Measurements from ENCODE around the gene NPAS3. TPM values are rescaled to one million over a fixed set of nuclear protein-coding genes. Genes with fewer than 3 reads are reported as not detected.

NPAS3 gene
- total and polyA plus RNA-seq, 8 donors = 0.09 to 0.79 (median 0.56) TPM

GRCh38 chr14:33493266-33493665, 554.6 kb downstream of the NPAS3 start:
- intact Hi-C loops (cut with DNase I) = no loop called here
- Histone ChIP-seq H3K27me3 (no peaks in the 10 kb centered on the region), H3K4me3 (no peak overlapping the region), H3K27ac (no peak overlapping the region), H3K36me3 (no peaks in the 10 kb centered on the region), H3K4me1 (no peaks in the 10 kb centered on the region), H3K9me3 (peaks cover 0 to 9% of the 10 kb centered on the region in 2 donors)
- ATAC-seq (no peak), DNase-seq (no peak)
- TF ChIP-seq CTCF (IDR thresholded peaks at IDR 0.05) = no peak

GRCh38 chr14:33493990-33494389, 555.3 kb downstream of the NPAS3 start:
- no peaks in the 10 kb centered on the region for H3K36me3 ChIP-seq
- intact Hi-C loops (cut with DNase I) = no loop called here
- no peak overlapping the region for H3K4me3 ChIP-seq
- no peak for ATAC-seq
- DNase-seq = no peak
- H3K4me1 ChIP-seq = no peaks in the 10 kb centered on the region
- no peaks in the 10 kb centered on the region for H3K27me3 ChIP-seq
- peaks cover 0 to 11% of the 10 kb centered on the region in 2 donors for H3K9me3 ChIP-seq
- no peak overlapping the region for H3K27ac ChIP-seq
- no peak for TF ChIP-seq CTCF (IDR thresholded peaks at IDR 0.05)

- no peak for TF ChIP-seq CTCF (IDR thresholded peaks at IDR 0.05)
Measured at GRCh38 chr14:33499687-33500086, 561.0 kb downstream of the NPAS3 start.

DNA sequence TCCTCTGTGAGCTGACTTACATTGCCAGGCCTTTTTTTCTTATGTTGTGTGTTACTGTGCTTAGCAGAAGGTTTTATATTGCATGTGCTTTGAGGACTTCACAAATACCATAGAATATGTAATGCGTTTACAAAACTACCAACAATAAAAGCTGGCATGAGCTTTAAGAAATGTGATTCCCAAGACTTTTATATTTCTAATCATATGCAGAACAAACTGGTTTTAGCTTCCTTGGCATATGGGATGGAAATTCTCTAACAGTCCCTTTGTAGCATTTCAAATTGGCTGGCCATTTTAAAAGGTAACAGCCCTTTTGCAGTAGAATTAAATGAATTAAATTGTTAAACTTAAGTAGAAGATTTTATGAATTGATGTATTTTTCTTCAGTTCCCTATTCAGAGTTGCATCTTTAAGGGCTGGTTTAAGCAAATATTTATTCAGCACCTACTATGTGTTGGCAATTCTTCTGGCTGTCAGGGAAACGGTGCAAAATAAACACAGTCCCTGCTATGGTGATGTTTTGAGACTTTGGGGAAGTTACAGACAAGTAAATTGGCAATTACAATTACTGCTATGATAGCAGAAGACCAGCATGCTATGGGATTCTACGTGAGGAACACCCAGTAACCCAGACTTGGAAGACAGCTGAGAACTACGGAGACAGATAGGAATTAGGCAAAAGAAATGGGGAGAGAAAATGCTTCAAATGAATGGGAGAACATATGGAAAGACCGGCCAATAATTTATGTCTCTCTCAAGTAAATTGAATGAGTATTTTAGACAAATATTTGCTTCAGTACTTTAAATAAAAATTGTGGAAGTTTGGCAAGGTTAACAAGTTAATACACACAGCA, 565.8 kb downstream of the NPAS3 start:
- Histone ChIP-seq H3K4me3 (no peak overlapping the region), H3K27ac (no peak overlapping the region), H3K27me3 (no peaks in the 10 kb centered on the region), H3K4me1 (no peaks in the 10 kb centered on the region), H3K36me3 (no peaks in the 10 kb centered on the region), H3K9me3 (no peaks in the 10 kb centered on the region)
- intact Hi-C loops (cut with DNase I) = no loop called here
- DNase-seq (no peak), ATAC-seq (no peak)
- TF ChIP-seq CTCF (IDR thresholded peaks at IDR 0.05) = no peak

More at GRCh38 chr14:33499687-33500086, 561.0 kb downstream of the NPAS3 start:
- no peak overlapping the region for H3K4me3 ChIP-seq
- DNase-seq (no peak), ATAC-seq (no peak)
- no peaks in the 10 kb centered on the region for H3K36me3 ChIP-seq
- H3K9me3 ChIP-seq = peaks cover 0 to 11% of the 10 kb centered on the region in 2 donors
- H3K27ac ChIP-seq = no peak overlapping the region
- no peaks in the 10 kb centered on the region for H3K27me3 ChIP-seq
- intact Hi-C loops (cut with DNase I) = no loop called here
- H3K4me1 ChIP-seq = no peaks in the 10 kb centered on the region

GRCh38 chr14:33505266-33505962, 566.7 kb downstream of the NPAS3 start:
- TF ChIP-seq CTCF (IDR thresholded peaks at IDR 0.05) = no peak
- Histone ChIP-seq H3K4me3 (no peak overlapping the region), H3K9me3 (no peaks in the 10 kb centered on the region), H3K27ac (no peak overlapping the region), H3K36me3 (no peaks in the 10 kb centered on the region), H3K27me3 (no peaks in the 10 kb centered on the region), H3K4me1 (no peaks in the 10 kb centered on the region)
- ATAC-seq (no peak), DNase-seq (no peak)
- intact Hi-C loops (cut with DNase I) = no loop called here

Data from left lung (tissue), 10 donors.